ENCODE data around the gene HDAC7.
"Not testable (repeated sequence)": the region's sequence is repeated elsewhere in the genome, so short reads cannot be mapped to it uniquely, and the experiment has no call there.

HDAC7 gene

GRCh38 chr12:47856094-47856493, 36.4 kb upstream of the HDAC7 start:
- H3K36me3 Mint-ChIP-seq (ENCODE audit: low read depth): peaks cover 96% of the 10 kb centered on the region
- no peaks in the 10 kb centered on the region for H3K9me3 Mint-ChIP-seq

GRCh38 chr12:47855502-47855901, 35.8 kb upstream of the HDAC7 start:
- Mint-ChIP-seq H3K9me3 (no peaks in the 10 kb centered on the region), H3K4me1 (ENCODE audit: low read depth) (peaks cover 37% of the 10 kb centered on the region), H3K36me3 (ENCODE audit: low read depth) (peaks cover 96% of the 10 kb centered on the region), H3K4me3 (no peak overlapping the region), H3K27me3 (no peaks in the 10 kb centered on the region), H3K27ac (no peak overlapping the region)
- peak; percentile 23 for DNase-seq

More at GRCh38 chr12:47856094-47856493, 36.4 kb upstream of the HDAC7 start:
- no peak for DNase-seq
- Mint-ChIP-seq H3K4me3 (no peak overlapping the region), H3K4me1 (ENCODE audit: low read depth) (peaks cover 42% of the 10 kb centered on the region), H3K27ac (no peak overlapping the region), H3K27me3 (no peaks in the 10 kb centered on the region)

- Mint-ChIP-seq H3K9me3 (no peaks in the 10 kb centered on the region), H3K4me3 (no peak overlapping the region), H3K27me3 (no peaks in the 10 kb centered on the region), H3K36me3 (ENCODE audit: low read depth) (peaks cover 97% of the 10 kb centered on the region), H3K27ac (no peak overlapping the region), H3K4me1 (ENCODE audit: low read depth) (peaks cover 27% of the 10 kb centered on the region)
- DNase-seq: no peak
Observed at GRCh38 chr12:47854531-47854930, 34.8 kb upstream of the HDAC7 start.

GRCh38 chr12:47852096-47852571, 32.4 kb upstream of the HDAC7 start:
- Mint-ChIP-seq H3K9me3 (no peaks in the 10 kb centered on the region), H3K27ac (peak overlapping the region; percentile 7), H3K27me3 (no peaks in the 10 kb centered on the region), H3K36me3 (ENCODE audit: low read depth) (peaks cover 93% of the 10 kb centered on the region), H3K4me1 (ENCODE audit: low read depth) (peaks cover 14% of the 10 kb centered on the region), H3K4me3 (no peak overlapping the region)
- no peak for DNase-seq

- no peak overlapping the region for H3K4me3 Mint-ChIP-seq
- H3K9me3 Mint-ChIP-seq: no peaks in the 10 kb centered on the region
- peak overlapping the region; percentile 31 for H3K27ac Mint-ChIP-seq
- peaks cover 93% of the 10 kb centered on the region for H3K36me3 Mint-ChIP-seq (ENCODE audit: low read depth)
- no peaks in the 10 kb centered on the region for H3K27me3 Mint-ChIP-seq
- DNase-seq: peak; percentile 23
- H3K4me1 Mint-ChIP-seq (ENCODE audit: low read depth): peaks cover 14% of the 10 kb centered on the region
Observed at GRCh38 chr12:47851303-47851952, 31.7 kb upstream of the HDAC7 start.

- H3K27ac Mint-ChIP-seq: peak overlapping the region; percentile 31
- no peaks in the 10 kb centered on the region for H3K9me3 Mint-ChIP-seq
- H3K4me3 Mint-ChIP-seq: no peak overlapping the region
- peaks cover 94% of the 10 kb centered on the region for H3K36me3 Mint-ChIP-seq (ENCODE audit: low read depth)
- H3K27me3 Mint-ChIP-seq: no peaks in the 10 kb centered on the region
- peaks cover 14% of the 10 kb centered on the region for H3K4me1 Mint-ChIP-seq (ENCODE audit: low read depth)
- peak; percentile 8 for DNase-seq
Observed at GRCh38 chr12:47850153-47851084, 30.7 kb upstream of the HDAC7 start.

GRCh38 chr12:47849261-47849660, 29.6 kb upstream of the HDAC7 start:
- peaks cover 95% of the 10 kb centered on the region for H3K36me3 Mint-ChIP-seq (ENCODE audit: low read depth)
- no peak for DNase-seq

GRCh38 chr12:47848853-47849252, 29.1 kb upstream of the HDAC7 start:
- H3K4me1 Mint-ChIP-seq (ENCODE audit: low read depth): peaks cover 14% of the 10 kb centered on the region
- H3K36me3 Mint-ChIP-seq (ENCODE audit: low read depth): peaks cover 95% of the 10 kb centered on the region
- no peak for DNase-seq
- H3K4me3 Mint-ChIP-seq: no peak overlapping the region
- no peaks in the 10 kb centered on the region for H3K27me3 Mint-ChIP-seq
- no peaks in the 10 kb centered on the region for H3K9me3 Mint-ChIP-seq
- H3K27ac Mint-ChIP-seq: peak overlapping the region; percentile 6

More at GRCh38 chr12:47849261-47849660, 29.6 kb upstream of the HDAC7 start:
- H3K9me3 Mint-ChIP-seq: no peaks in the 10 kb centered on the region
- H3K4me3 Mint-ChIP-seq: no peak overlapping the region
- no peaks in the 10 kb centered on the region for H3K27me3 Mint-ChIP-seq
- H3K27ac Mint-ChIP-seq: peak overlapping the region; percentile 6
- peaks cover 14% of the 10 kb centered on the region for H3K4me1 Mint-ChIP-seq (ENCODE audit: low read depth)

- no peak overlapping the region for H3K4me3 Mint-ChIP-seq
- H3K36me3 Mint-ChIP-seq (ENCODE audit: low read depth): peaks cover 89% of the 10 kb centered on the region
- no peaks in the 10 kb centered on the region for H3K27me3 Mint-ChIP-seq
- H3K4me1 Mint-ChIP-seq (ENCODE audit: low read depth): peaks cover 20% of the 10 kb centered on the region
- no peaks in the 10 kb centered on the region for H3K9me3 Mint-ChIP-seq
- DNase-seq: no peak
- peak overlapping the region; percentile 1 for H3K27ac Mint-ChIP-seq
Observed at GRCh38 chr12:47846294-47846996, 26.7 kb upstream of the HDAC7 start.

- Mint-ChIP-seq H3K9me3 (no peaks in the 10 kb centered on the region), H3K4me3 (no peak overlapping the region), H3K4me1 (ENCODE audit: low read depth) (peaks cover 16% of the 10 kb centered on the region), H3K36me3 (ENCODE audit: low read depth) (peaks cover 75% of the 10 kb centered on the region), H3K27me3 (no peaks in the 10 kb centered on the region), H3K27ac (peak overlapping the region; percentile 7)
- no peak for DNase-seq
Observed at GRCh38 chr12:47845081-47845480, 25.4 kb upstream of the HDAC7 start.

GRCh38 chr12:47844264-47845019, 24.7 kb upstream of the HDAC7 start:
- no peaks in the 10 kb centered on the region for H3K27me3 Mint-ChIP-seq
- peaks cover 70% of the 10 kb centered on the region for H3K36me3 Mint-ChIP-seq (ENCODE audit: low read depth)
- no peak overlapping the region for H3K4me3 Mint-ChIP-seq
- H3K9me3 Mint-ChIP-seq: no peaks in the 10 kb centered on the region
- peaks cover 16% of the 10 kb centered on the region for H3K4me1 Mint-ChIP-seq (ENCODE audit: low read depth)
- no peak for DNase-seq
- H3K27ac Mint-ChIP-seq: no peak overlapping the region

GRCh38 chr12:47843226-47843980, 23.7 kb upstream of the HDAC7 start:
- Mint-ChIP-seq H3K9me3 (no peaks in the 10 kb centered on the region), H3K27me3 (no peaks in the 10 kb centered on the region), H3K27ac (peak overlapping the region; percentile 56), H3K4me1 (ENCODE audit: low read depth) (peaks cover 20% of the 10 kb centered on the region), H3K36me3 (ENCODE audit: low read depth) (peaks cover 61% of the 10 kb centered on the region), H3K4me3 (no peak overlapping the region)
- no peak for DNase-seq

- not testable (repeated sequence) for H3K27ac Mint-ChIP-seq, H3K4me3 Mint-ChIP-seq, DNase-seq, H3K9me3 Mint-ChIP-seq, H3K27me3 Mint-ChIP-seq
- H3K4me1 Mint-ChIP-seq (ENCODE audit: low read depth): peaks cover 29% of the 10 kb centered on the region
- H3K36me3 Mint-ChIP-seq (ENCODE audit: low read depth): peaks cover 55% of the 10 kb centered on the region
Observed at GRCh38 chr12:47842543-47842942, 22.8 kb upstream of the HDAC7 start.

Measured in activated T-cell treated with anti-CD3 and anti-CD28 coated beads, Interleukin-2, amount 50 U/mL, for 24 hours (primary cell).